Raji (cell line): ENCODE data around the gene LRRC4B.

Experiments used
- POLR2A ChIP-seq: IDR thresholded peaks from 2 replicates; pipeline ENCODE4 v1.6.1; 2011; ENCODE audit warnings: low read depth, low read length, control low read depth; ENCODE audit not compliant: insufficient read depth

LRRC4B gene

GRCh38 chr19:50515168-50515561 is 53.1 kb downstream of the LRRC4B start:
- no peak for TF ChIP-seq POLR2A

GRCh38 chr19:50514346-50515167 is 53.7 kb downstream of the LRRC4B start:
- TF ChIP-seq POLR2A = no peak

- no peak for TF ChIP-seq POLR2A
Measured at GRCh38 chr19:50513746-50514345, 54.4 kb downstream of the LRRC4B start, which contains the start of gene ASPDH. Gene ASPDH, minus strand, starts transcription at chr19:50513913. Its CDS starts 90 bp downstream, at chr19:50513823.

GRCh38 chr19:50512999-50513745 is 55.1 kb downstream of the LRRC4B start:
- no peak for TF ChIP-seq POLR2A

- no peak for TF ChIP-seq POLR2A
Measured at GRCh38 chr19:50512112-50512998, 55.9 kb downstream of the LRRC4B start.

GRCh38 chr19:50511069-50511822 is 57.0 kb downstream of the LRRC4B start, which contains the start of gene JOSD2:
Gene JOSD2, minus strand, starts transcription at chr19:50511191. Its CDS starts 760 bp downstream, at chr19:50510431.
- TF ChIP-seq POLR2A = peak; percentile 54

- TF ChIP-seq POLR2A = no peak
Measured at GRCh38 chr19:50510700-50511068, 57.6 kb downstream of the LRRC4B start.

- no peak for TF ChIP-seq POLR2A
Measured at GRCh38 chr19:50510121-50510670, 58.0 kb downstream of the LRRC4B start.

- no peak for TF ChIP-seq POLR2A
Measured at GRCh38 chr19:50509366-50509765, 58.9 kb downstream of the LRRC4B start.

- TF ChIP-seq POLR2A = no peak
Measured at GRCh38 chr19:50508843-50509190, 59.4 kb downstream of the LRRC4B start.

- no peak for TF ChIP-seq POLR2A
Measured at GRCh38 chr19:50507376-50507775, 60.9 kb downstream of the LRRC4B start.

GRCh38 chr19:50506700-50507099 is 61.5 kb downstream of the LRRC4B start:
- no peak for TF ChIP-seq POLR2A

GRCh38 chr19:50505856-50506611 is 62.2 kb downstream of the LRRC4B start:
- TF ChIP-seq POLR2A = no peak
